Measurements from ENCODE around the gene CBY2. TPM values are rescaled to one million over a fixed set of nuclear protein-coding genes. Genes with fewer than 3 reads are reported as not detected.

CBY2 gene
- total RNA-seq (2012; rRNA removed) (not detected in 2 replicates), polyA plus RNA-seq (2012; rRNA removed) (not detected in 2 replicates), Bru-seq, nascent RNA (not detected), BruChase-seq, experiment 1, labeled RNA remaining after a 6-hour chase (not detected), BruChase-seq, experiment 2, labeled RNA remaining after a 2-hour chase (not detected)
- polyA plus RNA-seq (2012; cell fraction: cytosol; rRNA removed), result not detected in 2 replicates
- not detected in 2 replicates for polyA plus RNA-seq (2012; cell fraction: nucleus; rRNA removed; ENCODE audit: low replicate concordance)
- long read RNA-seq, result 0 reads

- no peaks in the 10 kb centered on the region for H3K36me3 ChIP-seq (ENCODE audit: control insufficient read depth, insufficient read depth, low read length)
- no peak within 1 kb of the TSS for H2BK20ac ChIP-seq (ENCODE audit: low read depth, low read length)
- H3K23ac ChIP-seq (ENCODE audit: low read depth, low read length), result no peak within 1 kb of the TSS
- H2BK5ac ChIP-seq (ENCODE audit: low read depth, low read length, poor library complexity, severe bottlenecking), result no peak within 1 kb of the TSS
- intact Hi-C loops (cut with micrococcal nuclease), result no loop called here
- H2BK120ac ChIP-seq (ENCODE audit: low read depth, low read length), result no peak within 1 kb of the TSS
- DNase-seq (no peak), ATAC-seq (ENCODE audit: low read depth) (no peak)
- no peaks in the 10 kb centered on the region for H4K20me1 ChIP-seq (ENCODE audit: insufficient read depth, low read length)
- H3K27me3 ChIP-seq (ENCODE audit: control insufficient read depth, insufficient read depth, low read length), result peaks cover 6% of the 10 kb centered on the region
- H2AK5ac ChIP-seq (ENCODE audit: low read depth, low read length), result no peak within 1 kb of the TSS
- no peak within 1 kb of the TSS for H2AFZ ChIP-seq (replicated peaks; ENCODE audit: low read length, poor library complexity)
- no peak within 1 kb of the TSS for H4K91ac ChIP-seq (ENCODE audit: insufficient read depth, low read depth, low read length)
- ChIA-PET POLR2A (ENCODE audit: unreplicated experiment) (no interaction called here), CTCF (no interaction called here)
- no peak within 1 kb of the TSS for H3K9ac ChIP-seq (ENCODE audit: low read depth, low read length)
- no peaks in the 10 kb centered on the region for H3K9me1 ChIP-seq (ENCODE audit: insufficient read depth, low read length)
- H3K4me3 ChIP-seq (ENCODE audit: insufficient read depth, low read depth, low read length), result no peak within 1 kb of the TSS
- no CpG with 5 or more reads among the region's 1 CpG for WGBS, 2 experiments (ENCODE audit: extremely low coverage in 2 of 2, insufficient read length in 1 of 2)
- no peak within 1 kb of the TSS for H3K56ac ChIP-seq (ENCODE audit: extremely low read depth, insufficient read depth, low read length)
- no peak within 1 kb of the TSS for H2AK9ac ChIP-seq (replicated peaks; ENCODE audit: low read depth, low read length, poor library complexity)
- H4K8ac ChIP-seq (ENCODE audit: low read depth in 2 of 2, low read length in 2 of 2), result no peak within 1 kb of the TSS
- H3K4me2 ChIP-seq (ENCODE audit: low read depth, low read length), result no peak within 1 kb of the TSS
- no peak within 1 kb of the TSS for H3K4ac ChIP-seq (ENCODE audit: low read depth, low read length)
- no peak within 1 kb of the TSS for H3K18ac ChIP-seq (ENCODE audit: low read depth, low read length)
- no peak within 1 kb of the TSS for H3K27ac ChIP-seq (ENCODE audit: insufficient read depth, low read length)
- BruUV-seq (replicated peaks), result no TSS peak
- no peak within 1 kb of the TSS for H3K14ac ChIP-seq (replicated peaks; ENCODE audit: low read depth, low read length)
- H3K4me1 ChIP-seq (ENCODE audit: control insufficient read depth, insufficient read depth, low read length), result no peaks in the 10 kb centered on the region
- dilution Hi-C loops (cut with HindIII; ENCODE audit: low sequenced_read_pairs, unreplicated experiment), result no loop called here
- no peaks in the 10 kb centered on the region for H3K9me3 ChIP-seq (ENCODE audit: control insufficient read depth, insufficient read depth, low read length)
- no peaks in the 10 kb centered on the region for H3K79me1 ChIP-seq (ENCODE audit: low read depth in 1 of 2, low read length in 2 of 2)
- H4K5ac ChIP-seq (ENCODE audit: low read depth, low read length), result no peak within 1 kb of the TSS
- H2BK15ac ChIP-seq (ENCODE audit: low read depth, low read length), result no peak within 1 kb of the TSS
- in situ Hi-C loops (cut with MboI; ENCODE audit: low sequenced_read_pairs), result no loop called here
- TF ChIP-seq BHLHE40 (IDR thresholded peaks at IDR 0.05; ENCODE audit: low read depth, low read length) (no peak), RFX5 (IDR thresholded peaks at IDR 0.05; ENCODE audit: low read depth, low read length) (no peak)
These were observed at the start of gene CBY2 for GRCh38 chr13:45702088-45702487. Gene CBY2 (plus strand): TSS chr13:45702320. CDS start chr13:45702391, 71 bp downstream.

Data from IMR-90 (cell line).